ENCODE results near the gene HLA-DPB1. TPM values are rescaled to one million over a fixed set of nuclear protein-coding genes. Genes with fewer than 3 reads are reported as not detected.

The HLA-DPB1 gene
- polyA plus RNA-seq, 1 donor from 2014 or later = 2.3 TPM

DNA sequence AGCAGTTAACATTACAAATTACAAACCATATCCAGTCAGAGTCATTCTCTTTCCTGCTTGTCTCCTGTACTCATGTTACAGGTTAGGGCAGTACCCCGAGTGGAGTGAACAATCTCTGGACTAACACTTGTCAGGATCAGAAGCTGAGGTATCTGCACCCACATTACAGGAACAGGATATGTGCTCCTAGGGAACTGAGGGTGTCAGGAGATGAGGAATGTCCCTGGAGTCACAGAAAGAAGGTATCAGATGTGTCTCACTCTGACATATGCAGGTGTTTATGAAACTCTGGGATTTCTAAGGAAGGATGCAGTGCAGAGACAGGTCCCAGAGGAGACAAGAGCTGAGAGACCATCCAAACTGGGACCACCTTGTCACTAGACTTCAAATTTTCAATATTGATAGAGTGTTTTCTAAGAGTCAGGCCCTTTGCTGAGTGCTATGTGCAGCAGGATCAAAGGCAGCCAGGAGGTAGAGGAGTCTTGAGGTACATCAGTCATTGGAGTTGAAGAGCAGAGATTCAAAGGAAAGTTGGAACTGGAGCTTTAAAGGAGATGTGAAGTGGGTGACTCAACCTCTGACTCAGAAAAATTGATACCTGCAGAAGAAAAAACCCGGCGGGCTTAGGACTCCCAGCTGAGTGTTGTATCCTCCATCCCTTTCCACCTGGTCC lies 12.6 kb downstream of the HLA-DPB1 start:
- Histone ChIP-seq H3K9me3 (ENCODE audit: low read length) (no peaks in the 10 kb centered on the region), H4K20me1 (ENCODE audit: insufficient read depth) (no peaks in the 10 kb centered on the region), H3K9ac (ENCODE audit: low read length) (no peak overlapping the region), H3K9me2 (ENCODE audit: insufficient read depth, low read length) (no peaks in the 10 kb centered on the region), H2AFZ (ENCODE audit: low read depth, low read length) (no peak overlapping the region), H3K27me3 (ENCODE audit: insufficient read depth, low read depth, low read length) (no peaks in the 10 kb centered on the region), H3K4me2 (ENCODE audit: low read length) (no peak overlapping the region), H3K79me2 (replicated peaks; ENCODE audit: insufficient read depth, low read length) (no peaks in the 10 kb centered on the region), H3K27ac (ENCODE audit: low read length) (no peak overlapping the region), H3K4me3 (ENCODE audit: low read length) (no peak overlapping the region), H3K36me3 (ENCODE audit: insufficient read depth, low read length) (no peaks in the 10 kb centered on the region), H3F3A (ENCODE audit: insufficient read depth, low read length, poor library complexity, severe bottlenecking) (no peaks in the 10 kb centered on the region)
- TF ChIP-seq TAF1 (IDR thresholded peaks at IDR 0.05; ENCODE audit: low read depth) (no peak), POLR2AphosphoS5 (IDR thresholded peaks at IDR 0.05) (no peak), RAD21 (conservative IDR thresholded peaks at IDR 0.05) (no peak), EP300 (conservative IDR thresholded peaks at IDR 0.05; ENCODE audit: poor library complexity, severe bottlenecking) (no peak)
- TF ChIP-seq, protein P1, sequence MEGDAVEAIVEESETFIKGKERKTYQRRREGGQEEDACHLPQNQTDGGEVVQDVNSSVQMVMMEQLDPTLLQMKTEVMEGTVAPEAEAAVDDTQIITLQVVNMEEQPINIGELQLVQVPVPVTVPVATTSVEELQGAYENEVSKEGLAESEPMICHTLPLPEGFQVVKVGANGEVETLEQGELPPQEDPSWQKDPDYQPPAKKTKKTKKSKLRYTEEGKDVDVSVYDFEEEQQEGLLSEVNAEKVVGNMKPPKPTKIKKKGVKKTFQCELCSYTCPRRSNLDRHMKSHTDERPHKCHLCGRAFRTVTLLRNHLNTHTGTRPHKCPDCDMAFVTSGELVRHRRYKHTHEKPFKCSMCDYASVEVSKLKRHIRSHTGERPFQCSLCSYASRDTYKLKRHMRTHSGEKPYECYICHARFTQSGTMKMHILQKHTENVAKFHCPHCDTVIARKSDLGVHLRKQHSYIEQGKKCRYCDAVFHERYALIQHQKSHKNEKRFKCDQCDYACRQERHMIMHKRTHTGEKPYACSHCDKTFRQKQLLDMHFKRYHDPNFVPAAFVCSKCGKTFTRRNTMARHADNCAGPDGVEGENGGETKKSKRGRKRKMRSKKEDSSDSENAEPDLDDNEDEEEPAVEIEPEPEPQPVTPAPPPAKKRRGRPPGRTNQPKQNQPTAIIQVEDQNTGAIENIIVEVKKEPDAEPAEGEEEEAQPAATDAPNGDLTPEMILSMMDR (IDR thresholded peaks at IDR 0.05; ENCODE audit: poor library complexity, severe bottlenecking) = no peak

DNA sequence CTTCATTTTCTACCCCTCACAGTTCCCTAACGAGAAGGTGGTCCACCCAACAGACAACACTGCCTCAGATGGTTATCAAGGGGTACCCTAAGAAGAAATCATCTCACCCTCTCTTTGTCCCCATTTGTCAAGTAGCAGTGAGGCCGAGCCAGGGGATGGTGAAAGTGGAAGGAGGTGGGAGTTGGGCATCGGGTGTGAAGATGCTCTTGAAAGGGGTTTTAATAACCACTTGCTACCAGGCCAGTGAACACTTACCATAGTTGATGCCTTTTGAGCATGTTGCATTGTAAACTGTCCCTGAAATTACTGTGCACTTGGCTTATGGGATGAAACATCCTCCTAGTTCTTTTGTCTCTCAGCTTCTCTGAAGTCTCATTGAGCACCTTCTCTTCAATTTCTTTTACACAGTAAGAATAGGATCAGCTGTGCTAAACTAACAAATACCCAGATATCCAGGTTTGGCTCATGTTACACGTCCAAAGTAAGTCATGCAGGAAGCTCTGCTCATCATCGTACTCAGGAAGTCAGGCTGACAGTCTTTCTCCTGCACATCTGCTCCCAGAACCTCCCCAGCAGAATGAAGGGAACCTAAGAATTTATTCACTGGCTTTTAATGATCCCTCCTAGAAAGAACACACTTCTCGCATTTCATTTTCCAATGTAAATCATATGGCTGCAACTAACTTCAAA lies 13.3 kb downstream of the HLA-DPB1 start:
- no peaks in the 10 kb centered on the region for H3K27me3 ChIP-seq (ENCODE audit: insufficient read depth, low read depth, low read length)
- no peak overlapping the region for H3K4me2 ChIP-seq (ENCODE audit: low read length)
- H3F3A ChIP-seq (ENCODE audit: insufficient read depth, low read length, poor library complexity, severe bottlenecking) = no peaks in the 10 kb centered on the region
- no peaks in the 10 kb centered on the region for H3K36me3 ChIP-seq (ENCODE audit: insufficient read depth, low read length)
- no peak overlapping the region for H3K4me3 ChIP-seq (ENCODE audit: low read length)
- no peak overlapping the region for H3K9ac ChIP-seq (ENCODE audit: low read length)
- H3K9me2 ChIP-seq (ENCODE audit: insufficient read depth, low read length) = no peaks in the 10 kb centered on the region
- no peaks in the 10 kb centered on the region for H4K20me1 ChIP-seq (ENCODE audit: insufficient read depth)
- H3K27ac ChIP-seq (ENCODE audit: low read length) = no peak overlapping the region
- TF ChIP-seq, protein P1 (IDR thresholded peaks at IDR 0.05; ENCODE audit: poor library complexity, severe bottlenecking) = no peak
- TF ChIP-seq SMC3 (conservative IDR thresholded peaks at IDR 0.05; ENCODE audit: poor library complexity) (no peak), EP300 (conservative IDR thresholded peaks at IDR 0.05; ENCODE audit: poor library complexity, severe bottlenecking) (no peak), MXI1 (conservative IDR thresholded peaks at IDR 0.05; ENCODE audit: poor library complexity, severe bottlenecking) (no peak), TAF1 (IDR thresholded peaks at IDR 0.05; ENCODE audit: low read depth) (no peak), RAD21 (conservative IDR thresholded peaks at IDR 0.05) (no peak), EZH2 (IDR thresholded peaks at IDR 0.05; ENCODE audit: borderline replicate concordance, insufficient read depth, low read length, poor library complexity, severe bottlenecking) (no peak), POLR2AphosphoS5 (IDR thresholded peaks at IDR 0.05) (no peak)
- TF ChIP-seq, protein P2, sequence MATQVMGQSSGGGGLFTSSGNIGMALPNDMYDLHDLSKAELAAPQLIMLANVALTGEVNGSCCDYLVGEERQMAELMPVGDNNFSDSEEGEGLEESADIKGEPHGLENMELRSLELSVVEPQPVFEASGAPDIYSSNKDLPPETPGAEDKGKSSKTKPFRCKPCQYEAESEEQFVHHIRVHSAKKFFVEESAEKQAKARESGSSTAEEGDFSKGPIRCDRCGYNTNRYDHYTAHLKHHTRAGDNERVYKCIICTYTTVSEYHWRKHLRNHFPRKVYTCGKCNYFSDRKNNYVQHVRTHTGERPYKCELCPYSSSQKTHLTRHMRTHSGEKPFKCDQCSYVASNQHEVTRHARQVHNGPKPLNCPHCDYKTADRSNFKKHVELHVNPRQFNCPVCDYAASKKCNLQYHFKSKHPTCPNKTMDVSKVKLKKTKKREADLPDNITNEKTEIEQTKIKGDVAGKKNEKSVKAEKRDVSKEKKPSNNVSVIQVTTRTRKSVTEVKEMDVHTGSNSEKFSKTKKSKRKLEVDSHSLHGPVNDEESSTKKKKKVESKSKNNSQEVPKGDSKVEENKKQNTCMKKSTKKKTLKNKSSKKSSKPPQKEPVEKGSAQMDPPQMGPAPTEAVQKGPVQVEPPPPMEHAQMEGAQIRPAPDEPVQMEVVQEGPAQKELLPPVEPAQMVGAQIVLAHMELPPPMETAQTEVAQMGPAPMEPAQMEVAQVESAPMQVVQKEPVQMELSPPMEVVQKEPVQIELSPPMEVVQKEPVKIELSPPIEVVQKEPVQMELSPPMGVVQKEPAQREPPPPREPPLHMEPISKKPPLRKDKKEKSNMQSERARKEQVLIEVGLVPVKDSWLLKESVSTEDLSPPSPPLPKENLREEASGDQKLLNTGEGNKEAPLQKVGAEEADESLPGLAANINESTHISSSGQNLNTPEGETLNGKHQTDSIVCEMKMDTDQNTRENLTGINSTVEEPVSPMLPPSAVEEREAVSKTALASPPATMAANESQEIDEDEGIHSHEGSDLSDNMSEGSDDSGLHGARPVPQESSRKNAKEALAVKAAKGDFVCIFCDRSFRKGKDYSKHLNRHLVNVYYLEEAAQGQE (IDR thresholded peaks at IDR 0.05; ENCODE audit: borderline replicate concordance) = no peak
- H3K9me3 ChIP-seq (ENCODE audit: low read length) = no peaks in the 10 kb centered on the region
- H3K79me2 ChIP-seq (replicated peaks; ENCODE audit: insufficient read depth, low read length) = no peaks in the 10 kb centered on the region
- no peak overlapping the region for H2AFZ ChIP-seq (ENCODE audit: low read depth, low read length)

Data from neural cell (in vitro differentiated cells).